HG02943 (cell line): ENCODE results near the gene TRAPPC3.

Experiments used
- ATAC-seq: cut with Tn5 transposase; IDR thresholded peaks from one replicate; pipeline ENCODE4 v1.9.1; 2021; ENCODE audit warnings: mild to moderate bottlenecking, low read depth, moderate library complexity; ENCODE audit not compliant: unreplicated experiment

The TRAPPC3 gene

GRCh38 chr1:36128905-36129206 lies 20.4 kb downstream of the TRAPPC3 start:
- no peak for ATAC-seq

GRCh38 chr1:36128126-36128904 lies 21.0 kb downstream of the TRAPPC3 start:
- no peak for ATAC-seq

GRCh38 chr1:36126797-36127500 lies 22.3 kb downstream of the TRAPPC3 start:
- ATAC-seq: no peak

GRCh38 chr1:36126005-36126716 lies 23.1 kb downstream of the TRAPPC3 start:
- ATAC-seq: no peak

- no peak for ATAC-seq
Observed at GRCh38 chr1:36125129-36125991, 23.9 kb downstream of the TRAPPC3 start, which contains the start of gene COL8A2. COL8A2 (minus strand) TSS chr1:36125222; CDS start chr1:36100242, 24,980 bp downstream.

GRCh38 chr1:36124404-36125128 lies 24.7 kb downstream of the TRAPPC3 start:
- ATAC-seq: no peak

- ATAC-seq: no peak
Observed at GRCh38 chr1:36123356-36123755, 25.9 kb downstream of the TRAPPC3 start.

- no peak for ATAC-seq
Observed at GRCh38 chr1:36122062-36123030, 26.9 kb downstream of the TRAPPC3 start.

- ATAC-seq: no peak
Observed at GRCh38 chr1:36119456-36119855, 29.8 kb downstream of the TRAPPC3 start.

- ATAC-seq: no peak
Observed at GRCh38 chr1:36118447-36119204, 30.7 kb downstream of the TRAPPC3 start.

- ATAC-seq: no peak
Observed at GRCh38 chr1:36116901-36117300, 32.4 kb downstream of the TRAPPC3 start.

GRCh38 chr1:36115931-36116330 lies 33.4 kb downstream of the TRAPPC3 start:
- ATAC-seq: no peak

GRCh38 chr1:36115200-36115669 lies 34.1 kb downstream of the TRAPPC3 start:
- no peak for ATAC-seq

GRCh38 chr1:36114371-36114770 lies 34.9 kb downstream of the TRAPPC3 start:
- no peak for ATAC-seq

- no peak for ATAC-seq
Observed at GRCh38 chr1:36112823-36113222, 36.5 kb downstream of the TRAPPC3 start.

- ATAC-seq: no peak
Observed at GRCh38 chr1:36111151-36111550, 38.1 kb downstream of the TRAPPC3 start.

- no peak for ATAC-seq
Observed at GRCh38 chr1:36109041-36109679, 40.1 kb downstream of the TRAPPC3 start.
